Esophagus muscularis mucosa (tissue), 4 donors: ENCODE data around the gene CTSW. TPM values are rescaled to one million over a fixed set of nuclear protein-coding genes. Genes with fewer than 3 reads are reported as not detected.

Source experiments
- DNase-seq: peaks from one replicate; pipeline ENCODE4 v3.0.0-alpha.2; 2017; ENCODE audit errors: extremely low spot score
- H3K27ac ChIP-seq, 4 donors: fragments of 200-600 bp; sonication (generic); replicated peaks in 1 of 4; 1 replicate in 3 of 4; 2 replicates in 1 of 4; pipeline ENCODE4 v1.5.1; 2016 to 2019; ENCODE audit warnings: mild to moderate bottlenecking in 1 of 4
- H3K27me3 ChIP-seq, 4 donors: fragments of 200-600 bp; sonication (generic); one replicate each; pipeline versions ENCODE4 v1.5.1 to v1.6.0; 2016 to 2019
- H3K36me3 ChIP-seq, 4 donors: fragments of 200-600 bp; sonication (generic); one replicate each; pipeline ENCODE4 v1.5.1; 2016 to 2019
- H3K4me1 ChIP-seq, 4 donors: fragments of 200-600 bp; sonication (generic); one replicate each; pipeline ENCODE4 v1.5.1; 2016 to 2019
- H3K4me3 ChIP-seq, 4 donors: fragments of 200-600 bp; sonication (generic); 1 replicate in 2 of 4; 2 replicates in 2 of 4; pipeline ENCODE4 v1.5.1; 2016 to 2019; ENCODE audit warnings: mild to moderate bottlenecking in 4 of 4, moderate library complexity in 1 of 4
- H3K9me3 ChIP-seq, 4 donors: fragments of 200-600 bp; sonication (generic); 1 replicate in 3 of 4; 2 replicates in 1 of 4; pipeline ENCODE4 v1.5.1; 2016 to 2019
- EP300 ChIP-seq: sonication (generic); formaldehyde crosslinking; IDR thresholded peaks from one replicate; pipeline ENCODE4 v1.6.1; 2017; ENCODE audit warnings: antibody characterized with exemption
- POLR2A ChIP-seq: fragments of 450-650 bp; IDR thresholded peaks from one replicate; pipeline ENCODE4 v1.6.1; 2017; ENCODE audit warnings: antibody characterized with exemption, moderate library complexity, mild to moderate bottlenecking, low read depth
- POLR2AphosphoS5 ChIP-seq, 2 donors: sonication (generic); formaldehyde crosslinking; IDR thresholded peaks; one replicate each; pipeline ENCODE4 v1.6.1; 2017; ENCODE audit warnings: antibody characterized with exemption in 2 of 2
- WGBS: methylation state at CpG from one replicate; pipeline ENCODE4 v1.1.5; 2018; 5-methylcytosine and 5-hydroxymethylcytosine counted together
- intact Hi-C: fragments of 100-400 bp; cut with DNase I; formaldehyde crosslinking; loops from one replicate; pipeline ENCODE4 v1.15.1; 2023
- total RNA-seq, 4 donors: library from RNA; depleted of rRNA; stranded (reverse); fragments of >200 nt; gene quantifications; one replicate each; pipeline versions ENCODE4 v1.1.0 to v1.2.1, GENCODE V29; 2016
- TF ChIP-seq, protein P1 (sequence below), 3 experiments: fragments of 200-600 bp in 2 of 3; fragments of 450-650 bp in 1 of 3; sonication (generic) in 2 of 3; IDR thresholded peaks; one replicate each; pipeline ENCODE4 v1.5.1; 2017 to 2019; ENCODE audit warnings: antibody characterized with exemption in 3 of 3, mild to moderate bottlenecking in 2 of 3, moderate library complexity in 1 of 3

The CTSW gene
- total RNA-seq, 4 donors from 2014 or later = 0.83 to 2.7 (median 1.5) TPM

DNA sequence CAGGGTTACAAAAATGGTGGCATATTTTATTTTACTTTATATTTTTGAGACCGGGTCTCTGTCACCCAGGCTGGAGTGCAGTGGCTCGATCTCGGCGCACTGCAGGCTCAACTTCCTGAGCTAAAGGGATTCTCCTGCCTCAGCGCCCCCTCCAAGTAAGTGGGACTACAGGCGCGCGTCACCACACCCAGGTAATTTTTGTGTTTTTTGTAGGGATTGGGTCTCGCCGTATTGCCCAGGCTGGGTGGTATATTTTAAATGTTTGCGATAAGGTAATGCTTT lies 21.2 kb downstream of the CTSW start:
- 83% methylated on average over 11 of the region's 11 CpGs for WGBS
- H3K27ac ChIP-seq = peak overlapping the region; percentile 56 to 80 (median 77)

DNA sequence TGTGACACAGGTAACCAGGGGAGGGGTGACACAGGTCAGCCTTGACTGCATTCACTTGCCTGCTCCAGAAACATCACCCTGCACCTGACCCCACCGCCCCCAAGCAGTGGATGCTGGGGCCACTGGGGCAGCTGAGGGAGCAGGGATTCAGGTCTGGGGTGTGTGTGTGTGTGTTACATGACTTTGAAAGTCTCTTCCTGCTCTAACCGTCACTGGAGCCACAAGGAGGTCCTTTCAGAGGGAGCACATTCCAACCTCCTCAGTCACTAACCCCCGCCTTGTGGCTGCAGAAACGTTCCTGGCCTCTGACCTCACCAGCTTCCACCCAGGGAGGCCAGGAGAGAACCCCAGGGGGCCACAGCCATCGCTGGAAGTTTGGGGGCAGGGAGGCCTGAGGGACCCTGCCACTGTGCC lies 23.4 kb downstream of the CTSW start:
- 31% methylated on average over 5 of the region's 5 CpGs for WGBS
- Histone ChIP-seq H3K9me3 (no peaks in the 10 kb centered on the region), H3K36me3 (no peaks in the 10 kb centered on the region), H3K27me3 (peaks cover 0 to 11% (median 0%) of the 10 kb centered on the region in 4 donors), H3K27ac (no peak overlapping the region), H3K4me3 (no peak overlapping the region), H3K4me1 (peaks cover 16 to 24% (median 23%) of the 10 kb centered on the region in 4 donors)
- DNase-seq = no peak
- intact Hi-C loops = no loop called here
- no peak for TF ChIP-seq POLR2A

More for the DNA sequence above, 21.2 kb downstream of the CTSW start:
- H3K4me3 ChIP-seq = peak overlapping the region; percentile 64 to 73 (median 68)
- intact Hi-C loops = no loop called here
- H3K9me3 ChIP-seq = no peaks in the 10 kb centered on the region
- peaks cover 0 to 11% (median 0%) of the 10 kb centered on the region in 4 donors for H3K27me3 ChIP-seq
- H3K36me3 ChIP-seq = no peaks in the 10 kb centered on the region
- peaks cover 16 to 24% (median 23%) of the 10 kb centered on the region in 4 donors for H3K4me1 ChIP-seq
- TF ChIP-seq, protein P1, sequence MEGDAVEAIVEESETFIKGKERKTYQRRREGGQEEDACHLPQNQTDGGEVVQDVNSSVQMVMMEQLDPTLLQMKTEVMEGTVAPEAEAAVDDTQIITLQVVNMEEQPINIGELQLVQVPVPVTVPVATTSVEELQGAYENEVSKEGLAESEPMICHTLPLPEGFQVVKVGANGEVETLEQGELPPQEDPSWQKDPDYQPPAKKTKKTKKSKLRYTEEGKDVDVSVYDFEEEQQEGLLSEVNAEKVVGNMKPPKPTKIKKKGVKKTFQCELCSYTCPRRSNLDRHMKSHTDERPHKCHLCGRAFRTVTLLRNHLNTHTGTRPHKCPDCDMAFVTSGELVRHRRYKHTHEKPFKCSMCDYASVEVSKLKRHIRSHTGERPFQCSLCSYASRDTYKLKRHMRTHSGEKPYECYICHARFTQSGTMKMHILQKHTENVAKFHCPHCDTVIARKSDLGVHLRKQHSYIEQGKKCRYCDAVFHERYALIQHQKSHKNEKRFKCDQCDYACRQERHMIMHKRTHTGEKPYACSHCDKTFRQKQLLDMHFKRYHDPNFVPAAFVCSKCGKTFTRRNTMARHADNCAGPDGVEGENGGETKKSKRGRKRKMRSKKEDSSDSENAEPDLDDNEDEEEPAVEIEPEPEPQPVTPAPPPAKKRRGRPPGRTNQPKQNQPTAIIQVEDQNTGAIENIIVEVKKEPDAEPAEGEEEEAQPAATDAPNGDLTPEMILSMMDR (IDR thresholded peaks at IDR 0.05) = no peak
- no peak for DNase-seq

DNA sequence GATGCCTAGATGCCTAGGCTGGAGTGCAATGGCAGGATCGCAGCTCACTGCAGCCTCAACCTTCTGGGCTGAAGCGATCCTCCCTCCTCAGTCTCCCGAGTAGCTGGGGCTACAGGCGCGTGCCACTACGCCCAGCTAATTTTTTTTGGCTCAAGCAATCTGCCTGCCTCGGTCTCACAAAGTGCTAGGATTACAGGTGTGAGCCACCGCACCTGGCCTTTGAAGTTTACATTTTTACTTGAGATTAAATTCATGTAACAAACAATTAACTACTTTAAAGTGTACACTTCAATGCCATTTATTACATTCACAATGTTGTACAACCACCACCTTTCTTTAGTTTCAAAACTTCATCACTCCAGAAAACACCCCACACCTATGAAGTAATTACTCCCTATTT lies 24.1 kb downstream of the CTSW start:
- TF ChIP-seq POLR2AphosphoS5 (IDR thresholded peaks at IDR 0.05) (no peak), EP300 (no peak)
- WGBS = 91% methylated on average over 8 of the region's 8 CpGs

DNA sequence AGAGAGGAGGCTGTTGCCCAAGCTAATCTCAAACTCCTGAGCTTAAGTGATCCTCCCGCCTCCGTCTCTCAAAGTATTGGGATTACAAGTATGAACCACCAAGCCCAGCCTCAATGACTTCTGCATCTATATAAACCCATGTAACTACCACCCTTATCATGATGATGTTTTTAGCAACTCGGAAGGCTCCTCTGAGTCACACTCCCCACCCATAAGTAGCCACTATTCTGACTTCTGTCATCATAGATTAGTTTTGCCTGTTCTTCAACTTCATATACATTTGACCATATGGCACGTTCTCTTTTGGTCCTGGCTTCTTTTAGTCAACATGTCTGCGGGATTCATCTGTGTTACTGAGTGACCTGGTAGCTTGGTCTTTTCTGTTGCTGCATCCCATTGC lies 27.0 kb downstream of the CTSW start:
- TF ChIP-seq EP300 (no peak), POLR2A (no peak), POLR2AphosphoS5 (IDR thresholded peaks at IDR 0.05) (no peak)
- TF ChIP-seq, protein P1 (IDR thresholded peaks at IDR 0.05) = no peak
- H3K36me3 ChIP-seq = no peaks in the 10 kb centered on the region
- intact Hi-C loops = no loop called here
- peaks cover 5 to 7% (median 6%) of the 10 kb centered on the region in 4 donors for H3K4me1 ChIP-seq
- H3K4me3 ChIP-seq = no peak overlapping the region
- 87% methylated on average over 5 of the region's 5 CpGs for WGBS
- H3K27me3 ChIP-seq = no peaks in the 10 kb centered on the region
- H3K27ac ChIP-seq = no peak overlapping the region
- no peaks in the 10 kb centered on the region for H3K9me3 ChIP-seq
- DNase-seq = no peak

More for the DNA sequence above, 24.1 kb downstream of the CTSW start:
- no peaks in the 10 kb centered on the region for H3K36me3 ChIP-seq
- H3K27me3 ChIP-seq = peaks cover 0 to 11% (median 0%) of the 10 kb centered on the region in 4 donors
- peaks cover 16 to 23% (median 22%) of the 10 kb centered on the region in 4 donors for H3K4me1 ChIP-seq
- intact Hi-C loops = no loop called here
- no peak overlapping the region for H3K27ac ChIP-seq
- no peaks in the 10 kb centered on the region for H3K9me3 ChIP-seq
- no peak for DNase-seq
- H3K4me3 ChIP-seq = no peak overlapping the region

DNA sequence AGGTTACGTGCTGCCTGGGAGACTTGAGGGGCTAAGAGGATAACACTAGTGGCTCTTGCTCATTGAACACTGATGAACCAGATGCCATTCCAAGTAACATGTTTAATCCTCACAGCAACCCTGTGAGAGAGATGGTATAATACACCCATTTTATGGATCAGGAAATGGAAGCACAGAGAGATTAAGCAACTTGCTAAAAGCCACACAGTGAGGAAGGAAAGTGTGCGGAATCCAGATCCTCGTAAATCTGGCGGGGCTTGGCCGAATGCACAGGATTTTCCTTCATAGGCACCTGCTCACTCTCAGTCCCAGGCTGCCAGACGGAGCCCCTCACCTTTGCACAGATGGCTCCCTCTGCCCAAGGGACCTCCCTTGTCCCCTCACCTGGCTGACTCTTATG lies 28.2 kb downstream of the CTSW start:
- Histone ChIP-seq H3K27me3 (no peaks in the 10 kb centered on the region), H3K36me3 (no peaks in the 10 kb centered on the region), H3K4me3 (no peak overlapping the region), H3K4me1 (peaks cover 11 to 18% (median 14%) of the 10 kb centered on the region in 4 donors), H3K27ac (no peak overlapping the region), H3K9me3 (no peaks in the 10 kb centered on the region)
- 93% methylated on average over 6 of the region's 6 CpGs for WGBS
- TF ChIP-seq EP300 (no peak), POLR2A (no peak), POLR2AphosphoS5 (IDR thresholded peaks at IDR 0.05) (no peak)
- TF ChIP-seq, protein P1 (IDR thresholded peaks at IDR 0.05) = no peak
- intact Hi-C loops = no loop called here
- no peak for DNase-seq
